ENCODE data around the gene CYP4A11.
"Not testable (repeated sequence)": the region's sequence is repeated elsewhere in the genome, so short reads cannot be mapped to it uniquely, and the experiment has no call there.

CYP4A11 gene, protein sequence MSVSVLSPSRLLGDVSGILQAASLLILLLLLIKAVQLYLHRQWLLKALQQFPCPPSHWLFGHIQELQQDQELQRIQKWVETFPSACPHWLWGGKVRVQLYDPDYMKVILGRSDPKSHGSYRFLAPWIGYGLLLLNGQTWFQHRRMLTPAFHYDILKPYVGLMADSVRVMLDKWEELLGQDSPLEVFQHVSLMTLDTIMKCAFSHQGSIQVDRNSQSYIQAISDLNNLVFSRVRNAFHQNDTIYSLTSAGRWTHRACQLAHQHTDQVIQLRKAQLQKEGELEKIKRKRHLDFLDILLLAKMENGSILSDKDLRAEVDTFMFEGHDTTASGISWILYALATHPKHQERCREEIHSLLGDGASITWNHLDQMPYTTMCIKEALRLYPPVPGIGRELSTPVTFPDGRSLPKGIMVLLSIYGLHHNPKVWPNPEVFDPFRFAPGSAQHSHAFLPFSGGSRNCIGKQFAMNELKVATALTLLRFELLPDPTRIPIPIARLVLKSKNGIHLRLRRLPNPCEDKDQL

DNA sequence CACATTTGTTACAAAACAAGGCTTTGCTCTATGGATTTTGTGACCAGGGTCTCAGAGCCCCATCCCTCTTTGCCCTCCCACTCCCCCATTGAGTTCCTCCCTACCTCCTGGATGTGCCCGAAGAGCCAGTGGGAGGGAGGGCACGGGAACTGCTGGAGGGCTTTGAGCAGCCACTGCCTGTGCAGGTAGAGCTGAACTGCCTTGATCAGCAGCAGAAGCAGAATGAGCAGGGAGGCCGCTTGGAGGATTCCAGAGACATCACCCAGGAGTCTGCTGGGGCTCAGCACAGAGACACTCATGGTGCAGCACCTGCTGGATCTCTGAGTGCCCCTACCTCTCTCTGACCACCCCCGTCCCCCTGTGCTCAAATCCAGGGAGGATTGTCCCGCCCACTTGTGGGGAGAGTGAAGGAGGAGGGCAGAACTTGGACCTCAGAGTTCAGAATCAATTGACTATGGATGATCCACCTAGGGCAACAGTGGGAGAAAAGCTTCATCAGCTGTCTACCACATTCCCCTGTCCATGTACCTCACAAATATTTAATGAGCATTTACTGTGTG lies at the start of gene CYP4A11:
Gene CYP4A11, minus strand, starts transcription at position 342 of the 560 bp plus-strand sequence. Its CDS starts 43 bp downstream, at position 299.
- no peak for ATAC-seq
- TF ChIP-seq, protein P1, sequence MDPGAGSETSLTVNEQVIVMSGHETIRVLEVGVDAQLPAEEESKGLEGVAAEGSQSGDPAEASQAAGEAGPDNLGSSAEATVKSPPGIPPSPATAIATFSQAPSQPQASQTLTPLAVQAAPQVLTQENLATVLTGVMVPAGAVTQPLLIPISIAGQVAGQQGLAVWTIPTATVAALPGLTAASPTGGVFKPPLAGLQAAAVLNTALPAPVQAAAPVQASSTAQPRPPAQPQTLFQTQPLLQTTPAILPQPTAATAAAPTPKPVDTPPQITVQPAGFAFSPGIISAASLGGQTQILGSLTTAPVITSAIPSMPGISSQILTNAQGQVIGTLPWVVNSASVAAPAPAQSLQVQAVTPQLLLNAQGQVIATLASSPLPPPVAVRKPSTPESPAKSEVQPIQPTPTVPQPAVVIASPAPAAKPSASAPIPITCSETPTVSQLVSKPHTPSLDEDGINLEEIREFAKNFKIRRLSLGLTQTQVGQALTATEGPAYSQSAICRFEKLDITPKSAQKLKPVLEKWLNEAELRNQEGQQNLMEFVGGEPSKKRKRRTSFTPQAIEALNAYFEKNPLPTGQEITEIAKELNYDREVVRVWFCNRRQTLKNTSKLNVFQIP (CRISPR knock-in tag; IDR thresholded peaks at IDR 0.05; ENCODE audit: borderline replicate concordance, low read depth): no peak
- TF ChIP-seq OSR1 (CRISPR knock-in tag; IDR thresholded peaks at IDR 0.05): no peak
- TF ChIP-seq ESRRG (CRISPR knock-in tag; IDR thresholded peaks at IDR 0.05): no peak
- no peak for TF ChIP-seq TOX (CRISPR knock-in tag; IDR thresholded peaks at IDR 0.05; ENCODE audit: borderline replicate concordance)
- no peak for TF ChIP-seq ISL1 (CRISPR knock-in tag; IDR thresholded peaks at IDR 0.05)
- TF ChIP-seq, protein P2, sequence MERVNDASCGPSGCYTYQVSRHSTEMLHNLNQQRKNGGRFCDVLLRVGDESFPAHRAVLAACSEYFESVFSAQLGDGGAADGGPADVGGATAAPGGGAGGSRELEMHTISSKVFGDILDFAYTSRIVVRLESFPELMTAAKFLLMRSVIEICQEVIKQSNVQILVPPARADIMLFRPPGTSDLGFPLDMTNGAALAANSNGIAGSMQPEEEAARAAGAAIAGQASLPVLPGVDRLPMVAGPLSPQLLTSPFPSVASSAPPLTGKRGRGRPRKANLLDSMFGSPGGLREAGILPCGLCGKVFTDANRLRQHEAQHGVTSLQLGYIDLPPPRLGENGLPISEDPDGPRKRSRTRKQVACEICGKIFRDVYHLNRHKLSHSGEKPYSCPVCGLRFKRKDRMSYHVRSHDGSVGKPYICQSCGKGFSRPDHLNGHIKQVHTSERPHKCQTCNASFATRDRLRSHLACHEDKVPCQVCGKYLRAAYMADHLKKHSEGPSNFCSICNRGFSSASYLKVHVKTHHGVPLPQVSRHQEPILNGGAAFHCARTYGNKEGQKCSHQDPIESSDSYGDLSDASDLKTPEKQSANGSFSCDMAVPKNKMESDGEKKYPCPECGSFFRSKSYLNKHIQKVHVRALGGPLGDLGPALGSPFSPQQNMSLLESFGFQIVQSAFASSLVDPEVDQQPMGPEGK (CRISPR knock-in tag; IDR thresholded peaks at IDR 0.05; ENCODE audit: borderline replicate concordance): no peak
- no peak for TF ChIP-seq ZFP30 (CRISPR knock-in tag; IDR thresholded peaks at IDR 0.05)
- no peak for TF ChIP-seq ZNF8 (CRISPR knock-in tag; IDR thresholded peaks at IDR 0.05)
- TF ChIP-seq RARB (CRISPR knock-in tag; IDR thresholded peaks at IDR 0.05): no peak
- TF ChIP-seq, protein P3, sequence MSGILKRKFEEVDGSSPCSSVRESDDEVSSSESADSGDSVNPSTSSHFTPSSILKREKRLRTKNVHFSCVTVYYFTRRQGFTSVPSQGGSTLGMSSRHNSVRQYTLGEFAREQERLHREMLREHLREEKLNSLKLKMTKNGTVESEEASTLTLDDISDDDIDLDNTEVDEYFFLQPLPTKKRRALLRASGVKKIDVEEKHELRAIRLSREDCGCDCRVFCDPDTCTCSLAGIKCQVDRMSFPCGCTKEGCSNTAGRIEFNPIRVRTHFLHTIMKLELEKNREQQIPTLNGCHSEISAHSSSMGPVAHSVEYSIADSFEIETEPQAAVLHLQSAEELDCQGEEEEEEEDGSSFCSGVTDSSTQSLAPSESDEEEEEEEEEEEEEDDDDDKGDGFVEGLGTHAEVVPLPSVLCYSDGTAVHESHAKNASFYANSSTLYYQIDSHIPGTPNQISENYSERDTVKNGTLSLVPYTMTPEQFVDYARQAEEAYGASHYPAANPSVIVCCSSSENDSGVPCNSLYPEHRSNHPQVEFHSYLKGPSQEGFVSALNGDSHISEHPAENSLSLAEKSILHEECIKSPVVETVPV (CRISPR knock-in tag; IDR thresholded peaks at IDR 0.05): no peak

DNA sequence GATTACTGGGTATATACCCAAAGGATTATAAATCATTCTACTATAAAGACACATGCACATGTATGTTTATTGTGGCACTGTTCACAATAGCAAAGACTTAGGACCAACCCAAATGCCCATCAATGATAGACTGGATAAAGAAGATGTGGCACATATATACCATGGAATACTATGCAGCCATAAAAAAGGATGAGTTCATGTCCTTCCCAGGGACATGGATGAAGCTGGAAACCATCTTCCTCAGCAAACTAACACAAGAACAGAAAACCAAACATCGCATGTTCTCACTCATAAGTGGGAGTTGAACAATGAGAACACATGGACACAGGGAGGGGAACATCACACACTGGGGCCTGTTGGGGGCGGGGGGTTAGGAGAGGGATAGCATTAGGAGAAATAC lies 49.3 kb upstream of the CYP4A11 start:
- ATAC-seq: not testable (repeated sequence)

DNA sequence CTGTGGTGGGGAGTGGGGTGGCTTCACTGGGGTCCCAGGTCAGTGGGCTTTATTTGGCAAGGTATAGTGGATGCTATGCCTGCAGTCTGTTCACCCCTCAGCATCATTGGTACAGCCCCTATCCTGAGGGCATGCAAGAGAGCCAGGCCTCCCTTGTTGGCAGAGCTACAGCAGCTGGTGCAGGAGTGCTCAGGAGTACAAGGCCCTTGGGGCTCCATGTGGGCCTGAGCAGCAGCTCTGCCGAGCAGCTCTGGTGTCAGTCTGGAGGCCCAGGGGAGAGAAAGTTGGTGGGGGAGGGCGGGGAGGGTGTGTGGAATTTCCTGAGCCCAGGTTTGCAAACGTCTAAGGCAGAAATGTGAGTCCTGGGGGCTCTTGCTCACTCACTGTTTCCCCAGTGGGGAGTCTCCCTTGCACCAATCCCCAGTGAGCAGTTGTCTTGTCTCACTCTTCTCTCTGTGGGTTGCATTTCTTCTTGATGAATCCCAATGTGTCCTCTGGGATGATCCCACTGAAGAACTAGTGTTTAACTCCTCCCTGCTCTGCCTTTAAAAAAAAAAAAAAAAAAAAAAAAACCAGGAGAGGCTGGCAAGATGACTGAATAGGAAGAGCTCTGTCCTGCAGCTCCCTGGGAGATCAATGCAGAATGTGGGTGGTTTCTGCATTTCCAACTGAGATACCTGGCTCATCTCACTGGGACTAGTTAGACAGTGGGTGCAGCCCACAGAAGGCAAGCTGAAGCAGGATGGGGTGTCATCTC lies 42.7 kb upstream of the CYP4A11 start:
- TF ChIP-seq ZFP3 (CRISPR knock-in tag; IDR thresholded peaks at IDR 0.05): no peak
- no peak for TF ChIP-seq ZC3H10 (CRISPR knock-in tag; IDR thresholded peaks at IDR 0.05)
- TF ChIP-seq ESRRG (CRISPR knock-in tag; IDR thresholded peaks at IDR 0.05): no peak
- TF ChIP-seq, protein P1 (CRISPR knock-in tag; IDR thresholded peaks at IDR 0.05; ENCODE audit: borderline replicate concordance, low read depth): no peak
- no peak for TF ChIP-seq CSDC2 (CRISPR knock-in tag; IDR thresholded peaks at IDR 0.05)
- TF ChIP-seq ARNTL (CRISPR knock-in tag; IDR thresholded peaks at IDR 0.05; ENCODE audit: borderline replicate concordance, low read depth): no peak
- TF ChIP-seq PPARA (CRISPR knock-in tag; IDR thresholded peaks at IDR 0.05; ENCODE audit: borderline replicate concordance): no peak
- no peak for TF ChIP-seq OSR1 (CRISPR knock-in tag; IDR thresholded peaks at IDR 0.05)
- TF ChIP-seq, protein P3 (CRISPR knock-in tag; IDR thresholded peaks at IDR 0.05): no peak
- no peak for TF ChIP-seq ZNF565 (CRISPR knock-in tag; conservative IDR thresholded peaks at IDR 0.05; ENCODE audit: low read depth)
- TF ChIP-seq ZNF70 (CRISPR knock-in tag; IDR thresholded peaks at IDR 0.05): no peak
- no peak for TF ChIP-seq TCF4 (CRISPR knock-in tag; IDR thresholded peaks at IDR 0.05; ENCODE audit: borderline replicate concordance)
- no peak for TF ChIP-seq SNAI2 (CRISPR knock-in tag; IDR thresholded peaks at IDR 0.05)
- TF ChIP-seq RARB (CRISPR knock-in tag; IDR thresholded peaks at IDR 0.05): no peak
- TF ChIP-seq GLIS3 (CRISPR knock-in tag; IDR thresholded peaks at IDR 0.05): no peak
- TF ChIP-seq, protein P4, sequence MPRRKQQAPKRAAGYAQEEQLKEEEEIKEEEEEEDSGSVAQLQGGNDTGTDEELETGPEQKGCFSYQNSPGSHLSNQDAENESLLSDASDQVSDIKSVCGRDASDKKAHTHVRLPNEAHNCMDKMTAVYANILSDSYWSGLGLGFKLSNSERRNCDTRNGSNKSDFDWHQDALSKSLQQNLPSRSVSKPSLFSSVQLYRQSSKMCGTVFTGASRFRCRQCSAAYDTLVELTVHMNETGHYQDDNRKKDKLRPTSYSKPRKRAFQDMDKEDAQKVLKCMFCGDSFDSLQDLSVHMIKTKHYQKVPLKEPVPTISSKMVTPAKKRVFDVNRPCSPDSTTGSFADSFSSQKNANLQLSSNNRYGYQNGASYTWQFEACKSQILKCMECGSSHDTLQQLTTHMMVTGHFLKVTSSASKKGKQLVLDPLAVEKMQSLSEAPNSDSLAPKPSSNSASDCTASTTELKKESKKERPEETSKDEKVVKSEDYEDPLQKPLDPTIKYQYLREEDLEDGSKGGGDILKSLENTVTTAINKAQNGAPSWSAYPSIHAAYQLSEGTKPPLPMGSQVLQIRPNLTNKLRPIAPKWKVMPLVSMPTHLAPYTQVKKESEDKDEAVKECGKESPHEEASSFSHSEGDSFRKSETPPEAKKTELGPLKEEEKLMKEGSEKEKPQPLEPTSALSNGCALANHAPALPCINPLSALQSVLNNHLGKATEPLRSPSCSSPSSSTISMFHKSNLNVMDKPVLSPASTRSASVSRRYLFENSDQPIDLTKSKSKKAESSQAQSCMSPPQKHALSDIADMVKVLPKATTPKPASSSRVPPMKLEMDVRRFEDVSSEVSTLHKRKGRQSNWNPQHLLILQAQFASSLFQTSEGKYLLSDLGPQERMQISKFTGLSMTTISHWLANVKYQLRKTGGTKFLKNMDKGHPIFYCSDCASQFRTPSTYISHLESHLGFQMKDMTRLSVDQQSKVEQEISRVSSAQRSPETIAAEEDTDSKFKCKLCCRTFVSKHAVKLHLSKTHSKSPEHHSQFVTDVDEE (CRISPR knock-in tag; IDR thresholded peaks at IDR 0.05): no peak
- TF ChIP-seq BACH2 (CRISPR knock-in tag; IDR thresholded peaks at IDR 0.05; ENCODE audit: borderline replicate concordance): no peak
- TF ChIP-seq, protein P2 (CRISPR knock-in tag; IDR thresholded peaks at IDR 0.05; ENCODE audit: borderline replicate concordance): no peak
- no peak for ATAC-seq

Measured in SK-N-SH treated with all-trans-retinoic acid at 6 μM for 48 hours (cell line).